D721Med (cell line): Measurements from ENCODE around the gene PPARGC1A.

Experiments
- DNase-seq: peaks from one replicate; pipeline ENCODE4 v3.0.0; 2011; ENCODE audit warnings: low spot score; ENCODE audit not compliant: insufficient read length
- FAIRE-seq: peaks from 2 replicates; lab custom pipeline; 2011; peaks lifted over from hg19 to GRCh38; lab: Jason Lieb, UNC
- TF ChIP-seq, protein P1 (sequence below): IDR thresholded peaks from 2 replicates; pipeline ENCODE4 v1.5.1; 2012; ENCODE audit warnings: mild to moderate bottlenecking, control low read depth; ENCODE audit not compliant: insufficient read depth; ENCODE audit errors: missing control alignments

The PPARGC1A gene

GRCh38 chr4:23819041-23819511 is 70.8 kb downstream of the PPARGC1A start:
- FAIRE-seq (no peak), DNase-seq (no peak)
- TF ChIP-seq, protein P1, sequence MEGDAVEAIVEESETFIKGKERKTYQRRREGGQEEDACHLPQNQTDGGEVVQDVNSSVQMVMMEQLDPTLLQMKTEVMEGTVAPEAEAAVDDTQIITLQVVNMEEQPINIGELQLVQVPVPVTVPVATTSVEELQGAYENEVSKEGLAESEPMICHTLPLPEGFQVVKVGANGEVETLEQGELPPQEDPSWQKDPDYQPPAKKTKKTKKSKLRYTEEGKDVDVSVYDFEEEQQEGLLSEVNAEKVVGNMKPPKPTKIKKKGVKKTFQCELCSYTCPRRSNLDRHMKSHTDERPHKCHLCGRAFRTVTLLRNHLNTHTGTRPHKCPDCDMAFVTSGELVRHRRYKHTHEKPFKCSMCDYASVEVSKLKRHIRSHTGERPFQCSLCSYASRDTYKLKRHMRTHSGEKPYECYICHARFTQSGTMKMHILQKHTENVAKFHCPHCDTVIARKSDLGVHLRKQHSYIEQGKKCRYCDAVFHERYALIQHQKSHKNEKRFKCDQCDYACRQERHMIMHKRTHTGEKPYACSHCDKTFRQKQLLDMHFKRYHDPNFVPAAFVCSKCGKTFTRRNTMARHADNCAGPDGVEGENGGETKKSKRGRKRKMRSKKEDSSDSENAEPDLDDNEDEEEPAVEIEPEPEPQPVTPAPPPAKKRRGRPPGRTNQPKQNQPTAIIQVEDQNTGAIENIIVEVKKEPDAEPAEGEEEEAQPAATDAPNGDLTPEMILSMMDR: no peak

GRCh38 chr4:23818097-23818885 is 71.6 kb downstream of the PPARGC1A start:
- DNase-seq (no peak), FAIRE-seq (no peak)

DNA sequence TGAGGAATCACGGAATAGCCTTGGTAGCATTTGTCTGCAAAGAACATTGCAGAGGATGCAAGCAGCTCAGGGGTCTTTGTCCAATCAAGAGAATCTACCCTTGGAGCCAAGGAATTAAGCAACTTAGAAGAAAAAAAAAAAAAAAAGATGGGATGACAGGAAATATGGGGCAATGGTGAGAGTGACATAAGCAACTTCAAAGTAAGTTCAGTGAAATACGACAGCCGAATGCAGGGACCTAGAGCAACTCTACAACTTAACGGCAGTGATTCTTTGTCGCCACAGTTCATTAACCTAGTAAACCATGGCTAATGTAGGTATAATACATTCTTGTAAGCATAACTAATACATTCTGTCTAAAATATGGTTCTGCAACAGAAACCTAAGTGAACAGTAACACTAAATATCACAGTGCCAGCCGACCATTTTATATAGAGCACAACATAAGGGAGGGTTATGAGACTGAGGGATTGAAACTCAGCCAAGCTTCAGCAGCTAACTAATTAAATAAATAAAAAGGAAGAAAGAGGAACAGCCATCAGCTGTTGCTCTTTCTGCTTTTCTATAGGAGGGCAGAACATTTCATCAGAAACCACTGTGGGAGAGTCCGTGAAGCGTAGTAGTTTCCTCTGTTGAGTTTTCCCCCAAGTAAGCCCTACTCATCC is 74.7 kb downstream of the PPARGC1A start:
- TF ChIP-seq, protein P1: no peak
- no peak for FAIRE-seq
- DNase-seq: no peak

More at GRCh38 chr4:23818097-23818885, 71.6 kb downstream of the PPARGC1A start:
- TF ChIP-seq, protein P1: no peak

GRCh38 chr4:23814587-23814986 is 75.3 kb downstream of the PPARGC1A start:
- no peak for FAIRE-seq
- TF ChIP-seq, protein P1: no peak

GRCh38 chr4:23811161-23811560 is 78.7 kb downstream of the PPARGC1A start:
- DNase-seq (no peak), FAIRE-seq (no peak)
- TF ChIP-seq, protein P1: no peak

More at GRCh38 chr4:23814587-23814986, 75.3 kb downstream of the PPARGC1A start:
- DNase-seq: no peak

GRCh38 chr4:23805450-23805851 is 84.4 kb downstream of the PPARGC1A start:
- FAIRE-seq (no peak), DNase-seq (no peak)
- TF ChIP-seq, protein P1: no peak
